Cardiac muscle cell (in vitro differentiated cells and primary cell): Measurements from ENCODE around the gene PZP. TPM values are rescaled to one million over a fixed set of nuclear protein-coding genes. Genes with fewer than 3 reads are reported as not detected.
"Not testable (repeated sequence)": the region's sequence is repeated elsewhere in the genome, so short reads cannot be mapped to it uniquely, and the experiment has no call there.

ENCODE experiments used
- DNase-seq, 2 donors: peaks; one replicate each; pipeline versions ENCODE4 v3.0.0 to v3.0.0-alpha.2; 2010 to 2017; ENCODE audit warnings: low read depth in 1 of 2, low spot score in 1 of 2
- H3K27ac ChIP-seq: fragments of 200-600 bp; sonication (generic); 2 replicates; pipeline ENCODE4 v1.5.1; 2016
- H3K27me3 ChIP-seq: fragments of 200-600 bp; sonication (generic); 2 replicates; pipeline ENCODE4 v1.6.0; 2016; ENCODE audit warnings: control low read depth
- H3K36me3 ChIP-seq: fragments of 200-600 bp; sonication (generic); 2 replicates; pipeline ENCODE4 v1.5.1; 2016; ENCODE audit warnings: control low read depth
- H3K4me1 ChIP-seq: fragments of 200-600 bp; sonication (generic); 2 replicates; pipeline ENCODE4 v1.8.1; 2017; ENCODE audit warnings: low read depth, mild to moderate bottlenecking, mixed run types
- H3K4me3 ChIP-seq: fragments of 200-600 bp; sonication (generic); 2 replicates; pipeline ENCODE4 v1.5.1; 2016; ENCODE audit warnings: mild to moderate bottlenecking
- H3K9me3 ChIP-seq: fragments of 200-600 bp; sonication (generic); 2 replicates; pipeline ENCODE4 v1.5.1; 2017; ENCODE audit warnings: low read depth, mild to moderate bottlenecking, control low read depth
- CTCF ChIP-seq: IDR thresholded peaks from 2 replicates; pipeline ENCODE4 v1.5.1; 2012; ENCODE audit warnings: low read depth, mild to moderate bottlenecking, low read length
- polyA plus RNA-seq: library from polyadenylated mRNA; unstranded; fragments of >200 nt; fragmentation: Nextera tagmentation; extraction: Ambion mirVana; gene quantifications from 2 replicates; pipeline ENCODE4 v1.2.1, GENCODE V29; 2016
- total RNA-seq: library from RNA; depleted of rRNA; stranded (reverse); fragments of >200 nt; gene quantifications from 2 replicates; pipeline ENCODE4 v1.2.3, GENCODE V29; 2016

Gene PZP
- total RNA-seq (not detected in 2 replicates), polyA plus RNA-seq (0.33 and 0.62 TPM in 2 replicates)

- Histone ChIP-seq H3K4me1 (no peaks in the 10 kb centered on the region), H3K27ac (no peak within 1 kb of the TSS), H3K4me3 (no peak within 1 kb of the TSS), H3K9me3 (no peaks in the 10 kb centered on the region), H3K27me3 (no peaks in the 10 kb centered on the region), H3K36me3 (no peaks in the 10 kb centered on the region)
- no peak for TF ChIP-seq CTCF
- no peak for DNase-seq
Measured at GRCh38 chr12:9208229-9208628, at the start of gene PZP. Gene PZP (minus strand): TSS chr12:9208395. CDS start chr12:9208341, 54 bp downstream.

- H3K4me1 ChIP-seq: no peaks in the 10 kb centered on the region
- no peak for TF ChIP-seq CTCF
- H3K27ac ChIP-seq: no peak overlapping the region
- H3K9me3 ChIP-seq: no peaks in the 10 kb centered on the region
- H3K4me3 ChIP-seq: no peak overlapping the region
- DNase-seq: no peak
- H3K27me3 ChIP-seq: no peaks in the 10 kb centered on the region
- H3K36me3 ChIP-seq: no peaks in the 10 kb centered on the region
Measured at GRCh38 chr12:9256758-9257405, 48.7 kb upstream of the PZP start.

GRCh38 chr12:9256341-9256740 is 48.1 kb upstream of the PZP start:
- H3K27me3 ChIP-seq: no peaks in the 10 kb centered on the region
- H3K4me1 ChIP-seq: no peaks in the 10 kb centered on the region
- no peaks in the 10 kb centered on the region for H3K9me3 ChIP-seq
- DNase-seq: no peak
- H3K27ac ChIP-seq: no peak overlapping the region
- no peak overlapping the region for H3K4me3 ChIP-seq
- no peaks in the 10 kb centered on the region for H3K36me3 ChIP-seq
- no peak for TF ChIP-seq CTCF

- TF ChIP-seq CTCF: no peak
- DNase-seq: no peak
- H3K27me3 ChIP-seq: no peaks in the 10 kb centered on the region
- no peaks in the 10 kb centered on the region for H3K36me3 ChIP-seq
- H3K27ac ChIP-seq: no peak overlapping the region
- H3K9me3 ChIP-seq: no peaks in the 10 kb centered on the region
- no peaks in the 10 kb centered on the region for H3K4me1 ChIP-seq
- no peak overlapping the region for H3K4me3 ChIP-seq
Measured at GRCh38 chr12:9255837-9256236, 47.6 kb upstream of the PZP start.

GRCh38 chr12:9253464-9253863 is 45.3 kb upstream of the PZP start:
- Histone ChIP-seq H3K9me3 (no peaks in the 10 kb centered on the region), H3K4me3 (no peak overlapping the region), H3K36me3 (no peaks in the 10 kb centered on the region), H3K4me1 (no peaks in the 10 kb centered on the region), H3K27ac (no peak overlapping the region), H3K27me3 (no peaks in the 10 kb centered on the region)
- no peak for TF ChIP-seq CTCF
- no peak for DNase-seq

- not testable (repeated sequence) for DNase-seq, H3K4me1 ChIP-seq, H3K4me3 ChIP-seq, H3K9me3 ChIP-seq, H3K27me3 ChIP-seq, H3K36me3 ChIP-seq, H3K27ac ChIP-seq
Measured at GRCh38 chr12:9252791-9253190, 44.6 kb upstream of the PZP start.
